WERI-Rb-1 (cell line): Measurements from ENCODE around the gene SPINT2.
A peak's percentile ranks its signal among the peaks of the same experiment; 100 is the strongest.

Experiments
- DNase-seq: peaks from one replicate; pipeline ENCODE4 v3.0.0-alpha.2; 2020
- H3K27ac ChIP-seq: fragments of 250-450 bp; sonication (Bioruptor Pico); 2 replicates; pipeline ENCODE4 v1.5.1; 2020; ENCODE audit warnings: mild to moderate bottlenecking, moderate library complexity
- H3K27me3 ChIP-seq: fragments of 250-450 bp; sonication (Bioruptor Pico); 2 replicates; pipeline ENCODE4 v1.5.1; 2021; ENCODE audit warnings: mild to moderate bottlenecking, low read depth, moderate library complexity; ENCODE audit not compliant: insufficient read depth, severe bottlenecking
- H3K36me3 ChIP-seq: fragments of 250-450 bp; sonication (Bioruptor Pico); 2 replicates; pipeline ENCODE4 v1.5.1; 2020; ENCODE audit warnings: mild to moderate bottlenecking, moderate library complexity
- H3K4me3 ChIP-seq: 2 replicates; pipeline ENCODE4 v1.5.1; 2011; ENCODE audit warnings: low read depth, mild to moderate bottlenecking, control low read depth, low read length
- H3K9me3 ChIP-seq: fragments of 250-450 bp; sonication (Bioruptor Pico); 2 replicates; pipeline ENCODE4 v1.5.1; 2021; ENCODE audit warnings: mild to moderate bottlenecking, moderate library complexity; ENCODE audit not compliant: severe bottlenecking
- TF ChIP-seq, protein P1 (sequence below): IDR thresholded peaks from 2 replicates; pipeline ENCODE4 v1.5.1; 2011; ENCODE audit warnings: low read depth, mild to moderate bottlenecking, control low read depth, inconsistent platforms, low read length

SPINT2 gene

DNA sequence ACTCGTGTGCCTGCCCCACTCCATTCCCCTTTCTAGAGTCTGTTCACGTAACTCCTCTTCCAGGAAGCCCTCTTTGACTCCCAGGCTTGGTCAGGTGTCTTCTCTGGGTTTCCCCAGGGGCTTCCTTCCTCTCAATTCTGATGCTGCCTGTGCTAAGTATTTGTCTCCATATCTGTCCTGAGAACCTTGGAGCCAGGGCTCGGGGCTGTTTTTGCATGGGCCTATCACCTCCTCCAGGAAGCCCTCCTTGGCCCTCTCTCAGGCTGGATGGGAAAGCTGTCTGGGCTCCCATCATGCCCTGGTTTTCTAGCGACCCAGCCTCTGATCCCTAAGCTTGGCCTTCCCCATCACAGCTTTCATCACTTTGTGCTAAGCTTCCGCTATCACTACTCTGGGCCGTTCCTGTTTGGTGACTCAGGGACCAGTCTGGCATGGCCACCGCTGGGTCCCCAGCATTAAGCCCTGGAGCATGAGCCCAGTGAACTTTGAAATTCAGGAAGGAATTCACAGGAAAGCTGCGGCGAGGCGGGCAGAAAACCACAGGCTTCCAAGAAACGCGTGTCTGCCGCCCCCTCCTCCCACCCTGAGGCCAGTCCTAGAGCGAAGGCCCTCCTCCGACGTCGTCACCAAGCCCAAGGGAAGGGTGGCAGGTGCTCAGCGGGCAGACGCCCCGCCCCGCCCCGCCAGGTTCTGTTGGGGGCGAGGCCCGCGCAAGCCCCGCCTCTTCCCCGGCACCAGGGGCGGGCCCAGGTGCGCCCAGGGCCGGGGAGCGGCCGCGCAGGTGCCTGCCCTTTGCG, 486 bp upstream of the SPINT2 start:
- TF ChIP-seq, protein P1, sequence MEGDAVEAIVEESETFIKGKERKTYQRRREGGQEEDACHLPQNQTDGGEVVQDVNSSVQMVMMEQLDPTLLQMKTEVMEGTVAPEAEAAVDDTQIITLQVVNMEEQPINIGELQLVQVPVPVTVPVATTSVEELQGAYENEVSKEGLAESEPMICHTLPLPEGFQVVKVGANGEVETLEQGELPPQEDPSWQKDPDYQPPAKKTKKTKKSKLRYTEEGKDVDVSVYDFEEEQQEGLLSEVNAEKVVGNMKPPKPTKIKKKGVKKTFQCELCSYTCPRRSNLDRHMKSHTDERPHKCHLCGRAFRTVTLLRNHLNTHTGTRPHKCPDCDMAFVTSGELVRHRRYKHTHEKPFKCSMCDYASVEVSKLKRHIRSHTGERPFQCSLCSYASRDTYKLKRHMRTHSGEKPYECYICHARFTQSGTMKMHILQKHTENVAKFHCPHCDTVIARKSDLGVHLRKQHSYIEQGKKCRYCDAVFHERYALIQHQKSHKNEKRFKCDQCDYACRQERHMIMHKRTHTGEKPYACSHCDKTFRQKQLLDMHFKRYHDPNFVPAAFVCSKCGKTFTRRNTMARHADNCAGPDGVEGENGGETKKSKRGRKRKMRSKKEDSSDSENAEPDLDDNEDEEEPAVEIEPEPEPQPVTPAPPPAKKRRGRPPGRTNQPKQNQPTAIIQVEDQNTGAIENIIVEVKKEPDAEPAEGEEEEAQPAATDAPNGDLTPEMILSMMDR, result no peak
- no peak for DNase-seq
- no peak overlapping the region for H3K27ac ChIP-seq

DNA sequence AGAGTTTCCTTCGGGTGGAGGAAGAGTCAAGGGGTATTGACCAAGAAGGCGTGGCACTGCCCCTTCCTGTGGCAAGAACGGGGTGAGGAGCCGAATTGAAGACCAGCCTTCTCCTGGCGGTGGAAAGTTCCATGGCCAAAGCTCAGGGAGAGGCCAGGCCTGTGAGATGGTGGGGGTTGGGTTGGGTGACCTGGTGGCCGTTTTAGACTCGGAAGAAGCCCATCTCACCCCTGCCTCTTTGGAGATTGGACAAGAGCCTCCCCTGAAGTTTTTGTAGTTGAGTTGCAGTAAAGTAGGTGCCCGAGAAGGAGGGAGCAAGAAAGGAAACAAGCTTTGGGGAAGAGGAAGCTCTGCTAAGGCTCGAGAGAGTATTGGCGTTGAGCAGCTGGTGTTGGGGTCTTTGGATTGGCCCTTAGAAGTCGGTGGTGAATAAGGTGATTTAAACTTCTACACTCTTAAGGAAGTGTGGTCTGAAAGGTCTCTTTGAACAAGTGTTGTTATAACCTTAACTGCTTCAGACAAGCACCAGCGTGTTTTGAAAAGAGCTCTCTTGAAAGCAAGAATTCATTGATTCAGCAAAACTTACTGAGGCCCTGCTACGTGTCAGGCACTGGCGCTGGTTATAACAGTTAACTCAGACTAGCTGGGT, 964 bp downstream of the SPINT2 start:
- Histone ChIP-seq H3K4me3 (no peak overlapping the region), H3K27me3 (no peaks in the 10 kb centered on the region), H3K9me3 (no peaks in the 10 kb centered on the region), H3K36me3 (no peaks in the 10 kb centered on the region), H3K27ac (peak overlapping the region; percentile 87)
- TF ChIP-seq, protein P1, result no peak
- DNase-seq, result no peak

More for the DNA sequence above, 486 bp upstream of the SPINT2 start:
- no peaks in the 10 kb centered on the region for H3K27me3 ChIP-seq
- no peaks in the 10 kb centered on the region for H3K36me3 ChIP-seq
- H3K9me3 ChIP-seq, result no peaks in the 10 kb centered on the region
- no peak overlapping the region for H3K4me3 ChIP-seq

DNA sequence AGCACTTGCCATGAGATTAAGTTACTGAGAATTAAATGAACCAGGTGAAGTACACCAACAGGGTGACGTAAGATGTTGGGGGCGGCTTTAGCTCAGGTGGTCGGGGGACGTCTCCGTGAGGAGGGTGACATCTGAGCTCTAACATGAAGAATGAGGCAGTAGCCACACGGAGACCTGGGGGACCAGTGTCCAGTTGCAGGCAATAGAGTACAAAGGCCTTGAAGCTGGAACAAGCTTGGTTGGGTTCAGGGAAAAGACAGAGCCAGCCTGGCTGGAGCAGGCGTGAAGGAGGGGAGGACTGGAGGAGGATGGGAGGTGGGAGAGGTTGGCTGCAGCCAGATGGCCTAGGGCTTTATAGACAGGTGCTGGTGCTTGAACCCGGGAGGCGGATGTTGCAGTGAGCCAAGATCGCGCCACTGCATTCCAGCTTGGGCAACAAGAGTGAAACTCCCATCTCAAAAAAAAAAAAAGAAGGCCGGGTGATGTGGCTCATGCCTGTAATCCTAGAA, 1.6 kb downstream of the SPINT2 start:
- peak overlapping the region; percentile 87 for H3K27ac ChIP-seq
- H3K36me3 ChIP-seq, result no peaks in the 10 kb centered on the region
- no peak overlapping the region for H3K4me3 ChIP-seq
- H3K9me3 ChIP-seq, result no peaks in the 10 kb centered on the region
- peak; percentile 68 for DNase-seq
- TF ChIP-seq, protein P1, result no peak
- no peaks in the 10 kb centered on the region for H3K27me3 ChIP-seq

DNA sequence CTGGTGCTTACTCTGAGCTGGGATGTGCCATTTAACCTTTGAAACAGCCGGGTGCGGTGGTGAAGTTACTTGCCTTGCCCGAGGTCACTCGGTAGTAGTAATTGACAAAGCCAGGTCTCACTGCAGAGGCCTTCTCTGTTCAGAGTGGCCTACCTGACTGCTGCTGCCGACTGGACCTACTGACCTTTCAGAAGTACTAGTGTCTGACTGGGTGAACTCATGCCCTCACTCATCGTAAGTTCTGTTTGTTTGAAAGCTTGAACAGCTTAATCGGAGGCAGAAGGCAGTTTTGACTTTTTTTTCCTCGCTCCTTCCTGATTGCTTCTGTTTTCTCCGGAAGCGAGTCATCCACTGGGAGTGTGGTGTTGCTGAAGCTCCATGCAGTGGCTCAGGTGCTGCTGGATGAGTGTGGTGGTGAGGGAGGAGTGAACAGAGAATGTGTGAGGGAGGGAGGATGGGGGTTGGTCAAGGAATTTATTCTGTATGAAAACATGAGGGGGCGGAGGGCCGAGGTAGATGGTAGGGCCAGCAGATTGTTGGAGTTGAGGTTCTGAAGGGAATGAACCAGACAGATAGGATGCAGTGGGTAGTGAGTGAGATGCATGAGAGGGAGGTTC, 2.7 kb downstream of the SPINT2 start:
- Histone ChIP-seq H3K36me3 (no peaks in the 10 kb centered on the region), H3K9me3 (no peaks in the 10 kb centered on the region), H3K27me3 (no peaks in the 10 kb centered on the region), H3K4me3 (no peak overlapping the region), H3K27ac (peak overlapping the region; percentile 87)
- no peak for DNase-seq
- TF ChIP-seq, protein P1, result no peak

DNA sequence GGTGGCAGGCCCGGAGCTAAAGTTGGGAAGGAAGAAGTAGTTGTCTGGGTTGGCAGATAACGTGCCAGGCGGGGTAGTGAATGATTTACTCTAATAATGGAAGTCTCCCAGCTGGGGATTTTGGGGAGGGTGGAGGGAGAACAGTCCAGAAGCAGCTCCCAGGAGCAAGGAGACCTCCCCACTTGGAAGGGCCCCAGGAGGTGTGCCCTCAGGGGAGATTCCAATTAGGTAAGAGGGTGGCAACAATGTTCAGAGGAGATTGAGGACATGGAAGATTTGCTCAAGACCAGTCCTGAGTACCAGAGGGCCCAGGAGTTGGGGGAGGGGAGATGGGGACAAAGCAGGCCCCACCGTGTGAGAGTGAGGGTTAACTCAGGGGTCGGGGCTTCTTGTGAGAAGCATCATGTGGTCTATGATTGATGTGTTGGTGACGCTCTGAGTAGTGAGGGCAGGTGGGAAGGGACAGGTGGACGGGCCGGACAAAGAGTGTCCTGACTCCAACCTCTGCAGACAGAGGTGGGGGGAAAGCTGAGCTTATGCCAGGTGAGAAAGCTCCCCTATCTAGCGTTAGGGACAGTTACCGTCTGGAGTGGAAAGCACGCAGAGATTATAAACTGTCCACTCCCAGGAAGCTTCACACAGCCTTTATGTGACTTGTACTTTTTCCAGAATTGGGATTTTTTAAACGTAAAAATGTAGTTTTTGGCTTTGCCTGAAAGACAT, 3.5 kb downstream of the SPINT2 start:
- H3K9me3 ChIP-seq, result no peaks in the 10 kb centered on the region
- H3K4me3 ChIP-seq, result no peak overlapping the region
- TF ChIP-seq, protein P1, result no peak
- H3K36me3 ChIP-seq, result no peaks in the 10 kb centered on the region
- no peaks in the 10 kb centered on the region for H3K27me3 ChIP-seq
- DNase-seq, result peak; percentile 61
- H3K27ac ChIP-seq, result peak overlapping the region; percentile 87
